Neural crest cell (in vitro differentiated cells): Measurements from ENCODE around the gene CDKL2. TPM values are rescaled to one million over a fixed set of nuclear protein-coding genes. Genes with fewer than 3 reads are reported as not detected.
"Not testable (repeated sequence)": the region's sequence is repeated elsewhere in the genome, so short reads cannot be mapped to it uniquely, and the experiment has no call there.

Source experiments
- DNase-seq: peaks from one replicate; pipeline ENCODE4 v3.0.0; 2021; ENCODE audit warnings: low read depth, mixed read lengths, low spot score
- H3K27ac Mint-ChIP-seq: one replicate; pipeline ENCODE4 v1.8.0; 2021; ENCODE audit warnings: mild to moderate bottlenecking, mixed read lengths; ENCODE audit not compliant: unreplicated experiment
- H3K27me3 Mint-ChIP-seq: 2 replicates; pipeline ENCODE4 v1.8.0; 2021; ENCODE audit warnings: low read depth, mild to moderate bottlenecking, mixed read lengths
- H3K36me3 Mint-ChIP-seq: 2 replicates; pipeline ENCODE4 v1.8.0; 2021; ENCODE audit warnings: low read depth, mild to moderate bottlenecking, mixed read lengths
- H3K4me1 Mint-ChIP-seq: 2 replicates; pipeline ENCODE4 v1.8.0; 2021; ENCODE audit warnings: mixed read lengths
- H3K4me3 Mint-ChIP-seq: one replicate; pipeline ENCODE4 v1.8.0; 2021; ENCODE audit warnings: mild to moderate bottlenecking, mixed read lengths
- H3K9me3 Mint-ChIP-seq: 2 replicates; pipeline ENCODE4 v1.8.0; 2021; ENCODE audit warnings: mixed read lengths
- total RNA-seq: library from RNA; stranded (reverse); gene quantifications from 2 replicates; pipeline ENCODE4 v1.2.1, GENCODE V29; 2021
- TF ChIP-seq, protein P1 (sequence below): fragments of 200-600 bp; sonication (generic); conservative IDR thresholded peaks from 2 replicates; pipeline ENCODE4 v1.5.0; 2021; ENCODE audit warnings: antibody characterized with exemption, mild to moderate bottlenecking

The CDKL2 gene
- total RNA-seq, 1 donor from 2014 or later = 1.1 TPM

DNA sequence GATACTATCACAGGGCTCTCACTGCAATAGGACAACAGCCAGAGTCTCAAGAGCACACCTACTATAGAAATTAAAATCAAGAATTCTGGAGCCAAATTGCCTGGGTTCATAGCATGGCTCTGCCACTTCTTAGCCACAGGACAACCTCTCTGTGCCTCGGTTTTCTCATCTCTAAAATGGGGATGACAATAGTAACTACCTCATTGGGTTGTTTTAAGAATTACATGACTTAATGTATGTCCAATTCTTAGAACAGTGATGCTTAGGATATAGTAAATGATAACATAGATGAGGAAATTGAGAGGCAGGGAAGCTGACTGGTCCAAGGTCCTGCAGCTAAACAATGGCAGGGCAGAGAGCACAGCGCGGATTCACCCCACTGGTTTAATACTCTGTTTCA, 85.5 kb downstream of the CDKL2 start:
- peaks cover 9% of the 10 kb centered on the region for H3K36me3 Mint-ChIP-seq
- H3K4me3 Mint-ChIP-seq = no peak overlapping the region
- TF ChIP-seq, protein P1, sequence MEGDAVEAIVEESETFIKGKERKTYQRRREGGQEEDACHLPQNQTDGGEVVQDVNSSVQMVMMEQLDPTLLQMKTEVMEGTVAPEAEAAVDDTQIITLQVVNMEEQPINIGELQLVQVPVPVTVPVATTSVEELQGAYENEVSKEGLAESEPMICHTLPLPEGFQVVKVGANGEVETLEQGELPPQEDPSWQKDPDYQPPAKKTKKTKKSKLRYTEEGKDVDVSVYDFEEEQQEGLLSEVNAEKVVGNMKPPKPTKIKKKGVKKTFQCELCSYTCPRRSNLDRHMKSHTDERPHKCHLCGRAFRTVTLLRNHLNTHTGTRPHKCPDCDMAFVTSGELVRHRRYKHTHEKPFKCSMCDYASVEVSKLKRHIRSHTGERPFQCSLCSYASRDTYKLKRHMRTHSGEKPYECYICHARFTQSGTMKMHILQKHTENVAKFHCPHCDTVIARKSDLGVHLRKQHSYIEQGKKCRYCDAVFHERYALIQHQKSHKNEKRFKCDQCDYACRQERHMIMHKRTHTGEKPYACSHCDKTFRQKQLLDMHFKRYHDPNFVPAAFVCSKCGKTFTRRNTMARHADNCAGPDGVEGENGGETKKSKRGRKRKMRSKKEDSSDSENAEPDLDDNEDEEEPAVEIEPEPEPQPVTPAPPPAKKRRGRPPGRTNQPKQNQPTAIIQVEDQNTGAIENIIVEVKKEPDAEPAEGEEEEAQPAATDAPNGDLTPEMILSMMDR = no peak
- no peaks in the 10 kb centered on the region for H3K9me3 Mint-ChIP-seq
- H3K4me1 Mint-ChIP-seq = no peaks in the 10 kb centered on the region
- H3K27me3 Mint-ChIP-seq = no peaks in the 10 kb centered on the region
- H3K27ac Mint-ChIP-seq = no peak overlapping the region
- no peak for DNase-seq

GRCh38 chr4:75544220-75544619, 86.1 kb downstream of the CDKL2 start:
- DNase-seq, H3K27me3 Mint-ChIP-seq, H3K4me1 Mint-ChIP-seq, H3K9me3 Mint-ChIP-seq, H3K27ac Mint-ChIP-seq, H3K4me3 Mint-ChIP-seq: not testable (repeated sequence)
- peaks cover 15% of the 10 kb centered on the region for H3K36me3 Mint-ChIP-seq

DNA sequence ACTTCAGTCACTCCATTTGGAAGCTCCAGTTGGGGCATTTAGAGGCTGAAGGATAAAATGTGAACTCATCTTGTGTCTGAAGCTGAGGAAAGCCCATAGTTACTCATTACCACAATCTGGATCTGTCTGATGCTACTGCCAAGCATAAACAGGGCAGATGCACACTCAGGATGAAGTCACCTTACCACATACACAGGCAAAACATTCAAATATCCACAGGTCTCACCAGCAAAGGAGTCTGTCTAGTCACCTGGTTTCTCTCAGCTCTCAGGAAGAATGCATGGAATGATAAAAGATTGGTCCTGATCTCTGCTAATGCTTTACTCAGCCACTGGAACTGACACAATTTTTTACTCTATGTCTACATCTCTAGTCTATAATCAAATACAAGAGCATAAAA, 87.5 kb downstream of the CDKL2 start:
- peak overlapping the region; percentile 51 for H3K27ac Mint-ChIP-seq
- peaks cover 23% of the 10 kb centered on the region for H3K36me3 Mint-ChIP-seq
- H3K4me3 Mint-ChIP-seq = no peak overlapping the region
- no peak for DNase-seq
- no peaks in the 10 kb centered on the region for H3K9me3 Mint-ChIP-seq
- no peaks in the 10 kb centered on the region for H3K4me1 Mint-ChIP-seq
- H3K27me3 Mint-ChIP-seq = no peaks in the 10 kb centered on the region
- TF ChIP-seq, protein P1 = no peak

GRCh38 chr4:75537308-75537707, 93.0 kb downstream of the CDKL2 start:
- H3K4me3 Mint-ChIP-seq, H3K9me3 Mint-ChIP-seq, H3K27ac Mint-ChIP-seq, H3K27me3 Mint-ChIP-seq, DNase-seq, H3K4me1 Mint-ChIP-seq: not testable (repeated sequence)
- peaks cover 62% of the 10 kb centered on the region for H3K36me3 Mint-ChIP-seq

DNA sequence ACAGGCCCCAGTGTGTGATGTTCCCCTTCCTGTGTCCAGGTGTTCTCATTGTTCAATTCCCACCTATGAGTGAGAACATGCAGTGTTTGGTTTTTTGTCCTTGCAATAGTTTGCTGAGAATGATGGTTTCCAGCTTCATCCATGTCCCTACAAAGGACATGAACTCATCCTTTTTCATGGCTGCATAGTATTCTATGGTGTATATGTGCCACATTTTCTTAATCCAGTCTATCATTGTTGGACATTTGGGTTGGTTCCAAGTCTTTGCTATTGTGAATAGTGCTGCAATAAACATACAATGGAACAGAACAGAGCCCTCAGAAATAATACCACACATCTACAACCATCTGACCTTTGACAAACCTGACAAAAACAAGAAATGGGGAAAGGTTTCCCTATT, 96.4 kb downstream of the CDKL2 start:
- Mint-ChIP-seq H3K36me3 (peaks cover 74% of the 10 kb centered on the region), H3K9me3 (peaks cover 18% of the 10 kb centered on the region)

GRCh38 chr4:75533339-75533887, 96.9 kb downstream of the CDKL2 start:
- not testable (repeated sequence) for H3K27me3 Mint-ChIP-seq, DNase-seq, H3K4me1 Mint-ChIP-seq, H3K4me3 Mint-ChIP-seq, H3K27ac Mint-ChIP-seq
- Mint-ChIP-seq H3K9me3 (peaks cover 18% of the 10 kb centered on the region), H3K36me3 (peaks cover 69% of the 10 kb centered on the region)

More for the DNA sequence above, 96.4 kb downstream of the CDKL2 start:
- not testable (repeated sequence) for DNase-seq, H3K27me3 Mint-ChIP-seq, H3K27ac Mint-ChIP-seq, H3K4me1 Mint-ChIP-seq, H3K4me3 Mint-ChIP-seq

GRCh38 chr4:75531536-75532143, 98.7 kb downstream of the CDKL2 start:
- Mint-ChIP-seq H3K9me3 (peaks cover 18% of the 10 kb centered on the region), H3K36me3 (peaks cover 64% of the 10 kb centered on the region)
- not testable (repeated sequence) for H3K27ac Mint-ChIP-seq, DNase-seq, H3K27me3 Mint-ChIP-seq, H3K4me3 Mint-ChIP-seq, H3K4me1 Mint-ChIP-seq

DNA sequence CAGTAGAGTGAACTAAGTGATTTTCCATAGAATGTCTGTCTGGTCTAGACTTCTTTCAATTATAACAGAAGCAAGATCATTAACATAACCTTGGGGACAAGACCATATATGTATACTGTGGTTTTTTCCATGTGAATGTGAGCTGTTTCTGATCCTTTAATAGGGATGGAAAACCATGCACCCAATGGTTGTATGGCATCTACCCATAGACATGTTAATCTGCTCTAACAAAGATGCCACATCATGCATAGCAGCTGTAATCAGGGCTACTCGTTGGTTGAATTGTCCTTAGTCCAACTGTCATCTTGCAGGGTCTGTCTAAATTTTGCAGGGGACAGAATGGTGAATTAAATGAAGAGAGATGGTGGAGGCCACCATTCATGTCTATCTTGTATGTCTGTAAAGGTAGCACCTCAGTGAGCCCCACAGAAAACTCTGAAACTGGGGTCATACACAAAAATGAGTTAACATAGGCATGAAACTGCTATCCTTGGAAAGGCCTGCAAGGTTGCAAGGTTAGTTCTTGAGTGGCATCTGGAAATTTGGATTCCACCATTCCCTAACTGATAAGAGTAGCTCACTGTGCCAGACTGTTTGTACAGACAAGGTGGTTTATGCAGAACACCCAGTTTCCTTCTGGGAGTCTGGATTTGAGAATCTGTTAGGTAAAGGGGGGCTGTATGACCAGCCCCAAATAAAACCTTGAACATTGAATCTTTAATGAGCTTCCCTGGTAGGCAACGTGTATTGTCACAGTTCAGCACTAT, 99.6 kb downstream of the CDKL2 start:
- TF ChIP-seq, protein P1 = no peak
- no peaks in the 10 kb centered on the region for H3K27me3 Mint-ChIP-seq
- no peaks in the 10 kb centered on the region for H3K4me1 Mint-ChIP-seq
- no peak overlapping the region for H3K4me3 Mint-ChIP-seq
- H3K36me3 Mint-ChIP-seq = peaks cover 62% of the 10 kb centered on the region
- no peak for DNase-seq
- H3K9me3 Mint-ChIP-seq = peaks cover 18% of the 10 kb centered on the region
- no peak overlapping the region for H3K27ac Mint-ChIP-seq
